RWPE1 (cell line): Measurements from ENCODE around the gene EIF4A2.

Experiments used
- CTCF ChIA-PET: fragments of 350-600 bp; sonication (Branson Sonifier 250); formaldehyde crosslinking; extraction: SDS; loops from one replicate; lab custom pipeline; 2021; lab: Yijun Ruan, JAX
- POLR2A ChIA-PET: fragments of 400-600 bp; formaldehyde crosslinking; extraction: SDS; loops from one replicate; lab custom pipeline; 2020; ENCODE audit warnings: antibody characterized with exemption; ENCODE audit not compliant: low non-redundant PET; lab: Yijun Ruan, JAX
- DNase-seq: peaks from one replicate; pipeline ENCODE4 v3.0.0; 2012; ENCODE audit warnings: low spot score
- H3K27ac ChIP-seq: fragments of 450-650 bp; 2 replicates; pipeline ENCODE4 v1.5.1; 2017
- CTCF ChIP-seq: fragments of 450-650 bp; conservative IDR thresholded peaks from 2 replicates; pipeline ENCODE4 v1.5.1; 2017; ENCODE audit warnings: low read depth, mild to moderate bottlenecking

The EIF4A2 gene

GRCh38 chr3:186760897-186761447 lies 22.4 kb upstream of the EIF4A2 start:
- TF ChIP-seq CTCF = no peak
- no peak overlapping the region for H3K27ac ChIP-seq
- ChIA-PET CTCF (interaction anchor here (0.6 to 0.7 kb wide), 2 partner anchors 220 to 806 kb away, joined by 3 to 7 read pairs; no protein-coding TSS in a partner anchor), POLR2A (interaction anchor here (0.7 kb wide), 1 partner anchor 40 kb away, joined by 3 read pairs; no protein-coding TSS in a partner anchor)
- no peak for DNase-seq

GRCh38 chr3:186772281-186772694 lies 11.1 kb upstream of the EIF4A2 start:
- POLR2A ChIA-PET = no interaction called here
- DNase-seq = no peak
- CTCF ChIA-PET = interaction anchor here (1.5 to 1.8 kb wide), 2 partner anchors 49 to 155 kb away, joined by 4 to 6 read pairs; no protein-coding TSS in a partner anchor
- no peak for TF ChIP-seq CTCF
- no peak overlapping the region for H3K27ac ChIP-seq

- ChIA-PET CTCF (interaction anchor here (0.6 to 1.8 kb wide), 3 partner anchors 49 to 790 kb away, joined by 3 to 6 read pairs (median 4); no protein-coding TSS in a partner anchor), POLR2A (no interaction called here)
- no peak for DNase-seq
- TF ChIP-seq CTCF = no peak
- no peak overlapping the region for H3K27ac ChIP-seq
Observed at GRCh38 chr3:186772701-186773417, 10.5 kb upstream of the EIF4A2 start.

GRCh38 chr3:186775999-186776398 lies 7.4 kb upstream of the EIF4A2 start:
- no peak for TF ChIP-seq CTCF
- H3K27ac ChIP-seq = no peak overlapping the region
- no peak for DNase-seq
- CTCF ChIA-PET = no interaction called here
- POLR2A ChIA-PET = no interaction called here

GRCh38 chr3:186779204-186779603 lies 4.2 kb upstream of the EIF4A2 start:
- no peak for TF ChIP-seq CTCF
- CTCF ChIA-PET = interaction anchor here (0.6 kb wide), 1 partner anchor 748 kb away, joined by 4 read pairs; no protein-coding TSS in a partner anchor
- POLR2A ChIA-PET = no interaction called here
- DNase-seq = no peak
- no peak overlapping the region for H3K27ac ChIP-seq

- ChIA-PET CTCF (interaction anchor here (0.8 to 2.0 kb wide), 3 partner anchors 166 to 168 kb away, joined by 3 to 12 read pairs (median 3); no protein-coding TSS in a partner anchor), POLR2A (interaction anchor here (0.8 to 1.9 kb wide), 2 partner anchors 166 to 212 kb away, joined by 3 to 9 read pairs; partner anchors contain the start of gene DNAJB11)
- peak overlapping the region; percentile 96 for H3K27ac ChIP-seq
- TF ChIP-seq CTCF = no peak
- DNase-seq = no peak
Observed at GRCh38 chr3:186782542-186783057, 777 bp upstream of the EIF4A2 start.
